Omental fat pad (tissue), 4 donors: ENCODE data around the gene C1QTNF2. TPM values are rescaled to one million over a fixed set of nuclear protein-coding genes. Genes with fewer than 3 reads are reported as not detected.

Experiments used
- ATAC-seq: fragments of 150-250 bp; one replicate; pipeline ENCODE4 v1.9.1; 2016; ENCODE audit warnings: mild to moderate bottlenecking, moderate library complexity; ENCODE audit not compliant: low FRiP score
- DNase-seq: peaks from one replicate; pipeline ENCODE4 v3.0.0-alpha.2; 2019; ENCODE audit warnings: low spot score
- total RNA-seq, 4 donors: library from RNA; depleted of rRNA; stranded (reverse); fragments of >200 nt; gene quantifications; one replicate each; pipeline ENCODE4 v1.1.0, GENCODE V29; 2016
- TF ChIP-seq, protein P1 (sequence below), 3 donors: fragments of 450-650 bp; IDR thresholded peaks; one replicate each; pipeline ENCODE4 v1.5.1; 2016 to 2017; ENCODE audit warnings: antibody characterized with exemption in 3 of 3, mild to moderate bottlenecking in 3 of 3, moderate library complexity in 2 of 3

Gene C1QTNF2
- total RNA-seq, 4 donors from 2014 or later = 0.19 to 0.47 (median 0.25) TPM; not detected in 1

DNA sequence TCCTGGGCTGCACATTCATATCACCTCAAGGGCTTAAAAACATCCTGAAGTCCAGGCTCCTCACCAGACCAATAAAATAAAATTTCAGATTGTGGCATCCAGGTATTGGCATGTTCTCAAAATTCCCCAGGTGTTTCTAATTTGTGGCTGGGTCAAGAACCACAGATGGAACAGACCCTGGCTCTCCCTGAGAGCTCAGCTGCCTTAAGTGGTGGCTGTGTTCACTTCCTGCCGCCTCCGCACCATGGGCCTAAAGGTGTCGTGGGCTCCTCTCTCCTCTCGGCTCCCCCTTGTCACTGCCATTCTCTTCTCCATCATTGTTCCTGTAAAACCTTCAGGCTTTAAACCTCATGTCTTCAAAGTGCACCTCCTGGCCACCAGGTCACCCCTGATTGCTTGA is 40.2 kb downstream of the C1QTNF2 start:
- DNase-seq (no peak), ATAC-seq (no peak)
- TF ChIP-seq, protein P1, sequence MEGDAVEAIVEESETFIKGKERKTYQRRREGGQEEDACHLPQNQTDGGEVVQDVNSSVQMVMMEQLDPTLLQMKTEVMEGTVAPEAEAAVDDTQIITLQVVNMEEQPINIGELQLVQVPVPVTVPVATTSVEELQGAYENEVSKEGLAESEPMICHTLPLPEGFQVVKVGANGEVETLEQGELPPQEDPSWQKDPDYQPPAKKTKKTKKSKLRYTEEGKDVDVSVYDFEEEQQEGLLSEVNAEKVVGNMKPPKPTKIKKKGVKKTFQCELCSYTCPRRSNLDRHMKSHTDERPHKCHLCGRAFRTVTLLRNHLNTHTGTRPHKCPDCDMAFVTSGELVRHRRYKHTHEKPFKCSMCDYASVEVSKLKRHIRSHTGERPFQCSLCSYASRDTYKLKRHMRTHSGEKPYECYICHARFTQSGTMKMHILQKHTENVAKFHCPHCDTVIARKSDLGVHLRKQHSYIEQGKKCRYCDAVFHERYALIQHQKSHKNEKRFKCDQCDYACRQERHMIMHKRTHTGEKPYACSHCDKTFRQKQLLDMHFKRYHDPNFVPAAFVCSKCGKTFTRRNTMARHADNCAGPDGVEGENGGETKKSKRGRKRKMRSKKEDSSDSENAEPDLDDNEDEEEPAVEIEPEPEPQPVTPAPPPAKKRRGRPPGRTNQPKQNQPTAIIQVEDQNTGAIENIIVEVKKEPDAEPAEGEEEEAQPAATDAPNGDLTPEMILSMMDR (IDR thresholded peaks at IDR 0.05) = no peak

- ATAC-seq (no peak), DNase-seq (no peak)
- TF ChIP-seq, protein P1 (IDR thresholded peaks at IDR 0.05) = no peak
Observed at GRCh38 chr5:160327818-160328217, 42.6 kb downstream of the C1QTNF2 start.

GRCh38 chr5:160326981-160327380 is 43.4 kb downstream of the C1QTNF2 start:
- DNase-seq = no peak
- TF ChIP-seq, protein P1 (IDR thresholded peaks at IDR 0.05) = no peak
- ATAC-seq = no peak

GRCh38 chr5:160325716-160326115 is 44.7 kb downstream of the C1QTNF2 start:
- DNase-seq (no peak), ATAC-seq (no peak)

DNA sequence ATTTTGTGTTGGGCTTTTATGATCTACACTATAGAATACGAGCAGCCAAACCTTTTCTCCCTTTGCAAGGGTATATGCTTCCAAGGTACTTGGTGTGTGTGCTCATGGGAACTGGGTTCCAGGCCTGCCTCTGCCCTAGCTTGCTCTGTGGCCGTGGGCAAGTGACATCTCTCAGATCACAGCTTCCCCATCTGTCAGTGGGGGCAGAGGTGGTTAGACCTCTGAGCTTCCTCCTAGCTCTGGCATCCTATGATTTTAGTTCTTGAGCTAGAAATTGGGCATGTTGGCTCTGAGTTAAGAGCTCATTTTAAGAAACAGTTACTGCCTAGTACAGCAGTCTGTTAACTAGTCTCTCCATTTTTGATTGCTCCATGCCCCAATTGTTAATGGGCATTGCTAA is 45.5 kb downstream of the C1QTNF2 start:
- DNase-seq (no peak), ATAC-seq (no peak)
- TF ChIP-seq, protein P1 (IDR thresholded peaks at IDR 0.05) = no peak

More at GRCh38 chr5:160325716-160326115, 44.7 kb downstream of the C1QTNF2 start:
- TF ChIP-seq, protein P1 (IDR thresholded peaks at IDR 0.05) = no peak

GRCh38 chr5:160318409-160318808 is 52.0 kb downstream of the C1QTNF2 start:
- TF ChIP-seq, protein P1 (IDR thresholded peaks at IDR 0.05) = no peak
- DNase-seq (no peak), ATAC-seq (no peak)

DNA sequence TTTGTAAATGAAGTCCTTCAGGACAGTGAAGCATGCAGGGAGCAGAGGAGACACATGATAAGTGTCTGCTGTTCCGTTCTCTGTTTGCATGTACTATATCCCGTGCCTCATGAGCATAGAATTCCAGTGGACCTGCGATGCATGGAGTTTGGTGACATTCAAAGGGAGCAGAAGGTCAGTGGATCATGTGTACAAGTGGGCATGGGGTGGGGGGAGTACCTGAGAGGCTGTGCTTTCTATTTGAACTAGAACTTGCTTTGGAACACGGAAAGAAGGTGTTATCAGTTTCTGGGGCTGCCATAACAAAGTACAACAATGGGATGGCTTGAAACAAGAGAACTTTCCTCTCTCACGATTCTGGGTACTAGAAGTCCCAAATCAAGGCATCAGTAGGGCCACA is 53.0 kb downstream of the C1QTNF2 start:
- TF ChIP-seq, protein P1 (IDR thresholded peaks at IDR 0.05) = no peak
- DNase-seq (no peak), ATAC-seq (no peak)
